Measurements from ENCODE around the gene MSL3. TPM values are rescaled to one million over a fixed set of nuclear protein-coding genes. Genes with fewer than 3 reads are reported as not detected.

MSL3 gene
- total and polyA plus RNA-seq, 2 donors (not counting 3 experiments of a cell fraction or from before 2014, with no cell fraction given): 54.2 to 58.7 TPM

- Histone ChIP-seq H3K9me1 (replicated peaks; ENCODE audit: control insufficient read depth, extremely low read depth, insufficient read depth, low read length) (no peaks in the 10 kb centered on the region), H3K27ac (ENCODE audit: insufficient read depth, low read depth, low read length) (no peak overlapping the region), H3K79me2 (ENCODE audit: control insufficient read depth, insufficient read depth, low read length) (no peaks in the 10 kb centered on the region), H3K9ac (replicated peaks; ENCODE audit: extremely low read depth, insufficient read depth, low read length) (no peak overlapping the region), H3K4me3 (replicated peaks in 1 of 3; ENCODE audit: insufficient read depth in 1 of 3, low read depth in 1 of 3, low read length in 3 of 3) (no peak overlapping the region), H4K20me1 (replicated peaks; ENCODE audit: control insufficient read depth, extremely low read depth, insufficient read depth, low read length) (no peaks in the 10 kb centered on the region), H3K4me2 (ENCODE audit: insufficient read depth, low read length) (no peak overlapping the region), H3K9me3 (replicated peaks; ENCODE audit: control insufficient read depth, insufficient read depth, low read length) (no peaks in the 10 kb centered on the region), H3K36me3 (ENCODE audit: control insufficient read depth in 2 of 2, extremely low read depth in 1 of 2, insufficient read depth in 2 of 2, low read length in 2 of 2) (peaks cover 3 to 14% of the 10 kb centered on the region in 2 experiments), H3K4me1 (ENCODE audit: control insufficient read depth, extremely low read depth, insufficient read depth, low read length) (no peaks in the 10 kb centered on the region), H2AFZ (ENCODE audit: low read depth, low read length) (no peak overlapping the region), H3K27me3 (ENCODE audit: control insufficient read depth in 2 of 2, insufficient read depth in 2 of 2, low read length in 2 of 2) (no peaks in the 10 kb centered on the region)
- TF ChIP-seq POLR2AphosphoS5 (IDR thresholded peaks at IDR 0.05; ENCODE audit: insufficient read depth, low read depth, low read length) (no peak), CTCF (IDR thresholded peaks at IDR 0.05; ENCODE audit: extremely low read depth in 1 of 2, insufficient read depth in 1 of 2, low read depth in 1 of 2, low read length in 2 of 2) (peak; percentile 70 to 72)
- dilution Hi-C loops (cut with MboI; ENCODE audit: extremely low pct_ligation_motif_present, low sequenced_read_pairs) (no loop called here), intact Hi-C loops (cut with micrococcal nuclease) (loop anchor here (1.0 kb wide), 3 partner anchors 11 to 626 kb away; no protein-coding TSS in a partner anchor)
- ChIA-PET POLR2A (no interaction called here), CTCF (interaction anchor here (1.2 to 1.9 kb wide), 4 partner anchors 11 to 389 kb away, joined by 4 to 6 read pairs (median 5); partner anchors contain the start of gene MSL3)
- FAIRE-seq (peak; percentile 76), DNase-seq (ENCODE audit: low read depth, low spot score) (peak; percentile 51)
- BruUV-seq (replicated peaks): no TSS peak
These were observed 12.3 kb downstream of the MSL3 start for GRCh38 chrX:11770320-11770719.

GRCh38 chrX:11778230-11778629 lies 20.2 kb downstream of the MSL3 start:
- DNase-seq (ENCODE audit: low read depth, low spot score) (no peak), FAIRE-seq (no peak)
- Histone ChIP-seq H3K27me3 (ENCODE audit: control insufficient read depth in 2 of 2, insufficient read depth in 2 of 2, low read length in 2 of 2) (no peaks in the 10 kb centered on the region), H3K4me1 (ENCODE audit: control insufficient read depth, extremely low read depth, insufficient read depth, low read length) (no peaks in the 10 kb centered on the region), H3K4me2 (ENCODE audit: insufficient read depth, low read length) (no peak overlapping the region), H3K79me2 (ENCODE audit: control insufficient read depth, insufficient read depth, low read length) (no peaks in the 10 kb centered on the region), H3K9ac (replicated peaks; ENCODE audit: extremely low read depth, insufficient read depth, low read length) (no peak overlapping the region), H2AFZ (ENCODE audit: low read depth, low read length) (no peak overlapping the region), H4K20me1 (replicated peaks; ENCODE audit: control insufficient read depth, extremely low read depth, insufficient read depth, low read length) (no peaks in the 10 kb centered on the region), H3K9me1 (replicated peaks; ENCODE audit: control insufficient read depth, extremely low read depth, insufficient read depth, low read length) (no peaks in the 10 kb centered on the region), H3K27ac (ENCODE audit: insufficient read depth, low read depth, low read length) (no peak overlapping the region), H3K36me3 (ENCODE audit: control insufficient read depth in 2 of 2, extremely low read depth in 1 of 2, insufficient read depth in 2 of 2, low read length in 2 of 2) (peaks cover 3 to 4% of the 10 kb centered on the region in 2 experiments), H3K4me3 (replicated peaks in 1 of 3; ENCODE audit: insufficient read depth in 1 of 3, low read depth in 1 of 3, low read length in 3 of 3) (no peak overlapping the region), H3K9me3 (replicated peaks; ENCODE audit: control insufficient read depth, insufficient read depth, low read length) (no peaks in the 10 kb centered on the region)
- ChIA-PET CTCF (interaction anchor here (1.3 kb wide), 1 partner anchor 9 kb away, joined by 8 read pairs; no protein-coding TSS in a partner anchor), POLR2A (no interaction called here)
- dilution Hi-C loops (cut with MboI; ENCODE audit: extremely low pct_ligation_motif_present, low sequenced_read_pairs): no loop called here
- TF ChIP-seq MAX (IDR thresholded peaks at IDR 0.05; ENCODE audit: insufficient read depth, insufficient read length) (no peak), FOS (IDR thresholded peaks at IDR 0.05; ENCODE audit: borderline replicate concordance, insufficient read depth, low read length) (no peak), EZH2 (IDR thresholded peaks at IDR 0.05; ENCODE audit: borderline replicate concordance, low read depth, low read length, severe bottlenecking) (no peak), CTCF (IDR thresholded peaks at IDR 0.05; ENCODE audit: extremely low read depth in 1 of 2, insufficient read depth in 1 of 2, low read depth in 1 of 2, low read length in 2 of 2) (no peak), POLR2A (IDR thresholded peaks at IDR 0.05; ENCODE audit: low read depth, low read length) (no peak), POLR2AphosphoS5 (IDR thresholded peaks at IDR 0.05; ENCODE audit: insufficient read depth, low read depth, low read length) (no peak), JUN (IDR thresholded peaks at IDR 0.05; ENCODE audit: borderline replicate concordance, insufficient read depth, insufficient read length, low read depth) (no peak), GATA2 (IDR thresholded peaks at IDR 0.05; ENCODE audit: insufficient read depth, insufficient read length, low read depth, low read length) (no peak), MYC (IDR thresholded peaks at IDR 0.05; ENCODE audit: low read depth, low read length) (no peak)
- intact Hi-C loops (cut with micrococcal nuclease): no loop called here
- BruUV-seq (replicated peaks): no TSS peak

Data from endothelial cell of umbilical vein (primary cell).